ENCODE measurements around the gene PCBP3.
"Not testable (repeated sequence)": the region's sequence is repeated elsewhere in the genome, so short reads cannot be mapped to it uniquely, and the experiment has no call there.

Gene PCBP3

GRCh38 chr21:45947296-45947695, 303.8 kb downstream of the PCBP3 start:
- no peak for DNase-seq (ENCODE audit: low spot score)
- TF ChIP-seq, protein P1, sequence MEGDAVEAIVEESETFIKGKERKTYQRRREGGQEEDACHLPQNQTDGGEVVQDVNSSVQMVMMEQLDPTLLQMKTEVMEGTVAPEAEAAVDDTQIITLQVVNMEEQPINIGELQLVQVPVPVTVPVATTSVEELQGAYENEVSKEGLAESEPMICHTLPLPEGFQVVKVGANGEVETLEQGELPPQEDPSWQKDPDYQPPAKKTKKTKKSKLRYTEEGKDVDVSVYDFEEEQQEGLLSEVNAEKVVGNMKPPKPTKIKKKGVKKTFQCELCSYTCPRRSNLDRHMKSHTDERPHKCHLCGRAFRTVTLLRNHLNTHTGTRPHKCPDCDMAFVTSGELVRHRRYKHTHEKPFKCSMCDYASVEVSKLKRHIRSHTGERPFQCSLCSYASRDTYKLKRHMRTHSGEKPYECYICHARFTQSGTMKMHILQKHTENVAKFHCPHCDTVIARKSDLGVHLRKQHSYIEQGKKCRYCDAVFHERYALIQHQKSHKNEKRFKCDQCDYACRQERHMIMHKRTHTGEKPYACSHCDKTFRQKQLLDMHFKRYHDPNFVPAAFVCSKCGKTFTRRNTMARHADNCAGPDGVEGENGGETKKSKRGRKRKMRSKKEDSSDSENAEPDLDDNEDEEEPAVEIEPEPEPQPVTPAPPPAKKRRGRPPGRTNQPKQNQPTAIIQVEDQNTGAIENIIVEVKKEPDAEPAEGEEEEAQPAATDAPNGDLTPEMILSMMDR (IDR thresholded peaks at IDR 0.05; ENCODE audit: extremely low read depth, missing control alignments), result no peak

- DNase-seq (ENCODE audit: low spot score), result no peak
- TF ChIP-seq, protein P1 (IDR thresholded peaks at IDR 0.05; ENCODE audit: extremely low read depth, missing control alignments), result no peak
Observed at GRCh38 chr21:45947716-45948255, 304.3 kb downstream of the PCBP3 start.

GRCh38 chr21:45948576-45949141, 305.1 kb downstream of the PCBP3 start:
- DNase-seq (ENCODE audit: low spot score), result no peak
- TF ChIP-seq, protein P1 (IDR thresholded peaks at IDR 0.05; ENCODE audit: extremely low read depth, missing control alignments), result no peak

- TF ChIP-seq, protein P1 (IDR thresholded peaks at IDR 0.05; ENCODE audit: extremely low read depth, missing control alignments), result no peak
- no peak for DNase-seq (ENCODE audit: low spot score)
Observed at GRCh38 chr21:45949928-45950739, 306.6 kb downstream of the PCBP3 start.

- TF ChIP-seq, protein P1 (IDR thresholded peaks at IDR 0.05; ENCODE audit: extremely low read depth, missing control alignments), result no peak
- DNase-seq (ENCODE audit: low spot score), result no peak
Observed at GRCh38 chr21:45950740-45951515, 307.4 kb downstream of the PCBP3 start.

DNA sequence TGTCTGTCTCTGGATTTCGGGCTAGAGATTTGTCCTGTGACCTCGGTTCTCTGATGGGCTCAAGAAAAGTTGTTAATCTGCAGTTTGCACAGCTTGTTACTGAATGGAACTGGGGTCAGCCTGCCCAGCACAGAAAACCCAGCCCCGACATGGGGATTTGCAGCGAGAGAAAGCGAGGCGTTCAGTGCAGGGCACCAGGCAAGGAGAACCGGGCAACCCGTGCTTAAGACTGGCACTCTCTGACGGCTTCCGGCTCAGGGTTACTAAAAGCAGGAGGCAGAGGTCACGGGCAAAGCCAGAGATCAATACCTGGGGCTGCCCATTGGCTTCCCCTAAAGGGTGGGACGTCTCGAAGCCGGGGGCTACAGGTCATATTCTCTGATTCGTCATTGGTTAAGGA, 308.2 kb downstream of the PCBP3 start:
- DNase-seq (ENCODE audit: low spot score), result no peak
- TF ChIP-seq, protein P1 (IDR thresholded peaks at IDR 0.05; ENCODE audit: extremely low read depth, missing control alignments), result no peak

DNA sequence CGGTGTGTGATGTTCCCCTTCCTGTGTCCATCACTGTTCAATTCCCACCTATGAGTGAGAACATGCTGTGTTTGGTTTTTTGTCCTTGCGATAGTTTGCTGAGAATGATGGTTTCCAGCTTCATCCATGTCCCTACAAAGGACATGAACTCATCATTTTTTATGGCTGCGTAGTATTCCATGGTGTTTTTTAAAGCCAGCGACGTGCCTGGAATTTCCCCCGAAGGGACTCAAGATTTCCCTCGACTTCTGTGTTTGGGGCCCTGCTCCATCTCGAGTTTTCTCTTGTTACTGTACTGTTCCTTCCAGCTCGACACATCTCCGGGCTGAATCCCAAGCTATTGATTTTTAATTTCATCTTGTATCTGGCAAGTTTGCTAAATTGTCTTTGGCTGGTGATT, 309.0 kb downstream of the PCBP3 start:
- not testable (repeated sequence) for DNase-seq (ENCODE audit: low spot score)
